Activated naive CD8-positive, alpha-beta T cell (primary cell): ENCODE data around the gene KCNA2.

Experiments
- H3K27ac Mint-ChIP-seq: one replicate; pipeline ENCODE4 v1.8.0; 2021; ENCODE audit warnings: mixed read lengths
- H3K27me3 Mint-ChIP-seq: one replicate; pipeline ENCODE4 v1.8.0; 2021; ENCODE audit warnings: mixed read lengths
- H3K36me3 Mint-ChIP-seq: one replicate; pipeline ENCODE4 v1.8.0; 2021; ENCODE audit warnings: mixed read lengths
- H3K4me1 Mint-ChIP-seq: one replicate; pipeline ENCODE4 v1.8.0; 2021; ENCODE audit warnings: low read depth, mixed read lengths
- H3K4me3 Mint-ChIP-seq: one replicate; pipeline ENCODE4 v1.8.0; 2021; ENCODE audit warnings: mild to moderate bottlenecking, mixed read lengths
- H3K9me3 Mint-ChIP-seq: one replicate; pipeline ENCODE4 v1.8.0; 2021; ENCODE audit warnings: low read depth, mixed read lengths

Gene KCNA2

DNA sequence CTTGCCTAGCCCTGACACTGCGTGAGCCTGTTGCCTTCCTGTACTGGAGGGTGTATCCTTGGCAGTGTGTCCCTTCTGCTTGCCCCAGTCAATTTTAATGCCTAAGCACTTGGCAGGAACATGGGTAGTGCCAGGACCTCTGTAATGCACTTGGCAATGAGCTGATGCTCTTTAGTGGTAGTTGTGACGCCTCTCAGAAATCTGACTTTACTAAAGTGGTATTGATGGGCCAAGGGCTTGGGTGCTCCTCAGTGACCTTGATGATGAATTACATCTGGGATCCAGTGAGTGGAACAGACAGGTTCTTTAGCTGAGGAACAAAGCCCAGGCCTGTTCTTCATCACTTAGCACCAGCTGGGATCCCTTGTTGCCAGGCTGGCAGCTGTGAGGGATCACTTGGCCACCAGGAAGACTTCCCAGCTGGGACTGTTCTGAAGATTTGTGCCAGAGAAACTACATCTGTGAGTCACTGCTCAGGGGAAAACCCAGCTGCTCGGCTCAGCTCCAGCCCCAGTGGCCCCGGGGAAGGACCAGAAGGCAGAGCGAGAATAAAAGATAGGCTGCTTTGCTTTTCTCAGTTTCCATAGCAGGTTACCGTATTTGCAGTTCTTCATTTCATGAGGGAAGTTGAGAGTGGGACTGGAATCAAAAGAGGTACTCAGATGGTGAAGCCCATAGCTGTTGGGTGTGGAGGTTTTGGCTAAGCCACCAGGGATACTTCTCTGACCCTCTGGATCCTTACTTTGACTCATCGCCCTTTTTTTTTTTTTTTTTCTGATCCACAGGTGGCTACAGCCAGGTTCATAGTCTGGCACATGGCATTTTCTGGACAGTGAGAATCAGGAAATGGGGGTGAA, 28.5 kb upstream of the KCNA2 start:
- no peaks in the 10 kb centered on the region for H3K27me3 Mint-ChIP-seq
- H3K9me3 Mint-ChIP-seq, result no peaks in the 10 kb centered on the region
- peak overlapping the region; percentile 77 for H3K4me3 Mint-ChIP-seq
- no peaks in the 10 kb centered on the region for H3K36me3 Mint-ChIP-seq
- peak overlapping the region; percentile 86 for H3K27ac Mint-ChIP-seq
- H3K4me1 Mint-ChIP-seq, result peaks cover 27% of the 10 kb centered on the region

DNA sequence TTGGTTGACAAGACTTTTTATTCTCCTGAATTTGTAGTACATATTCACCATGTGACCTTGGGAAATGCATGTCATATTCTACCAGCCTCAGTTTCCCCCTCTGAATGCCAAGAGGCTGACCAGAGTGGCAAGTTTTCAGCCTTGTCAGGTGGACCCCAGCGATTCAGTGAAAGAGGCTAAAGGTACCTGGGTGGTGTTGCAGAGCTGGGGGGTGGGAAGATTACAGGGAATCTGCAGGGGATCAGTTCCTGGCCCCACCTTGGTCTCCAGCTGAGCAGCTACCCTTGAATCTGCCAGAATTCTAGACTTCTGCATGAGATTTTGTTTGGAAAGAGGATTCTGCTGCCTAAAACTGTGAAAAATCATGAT, 27.9 kb upstream of the KCNA2 start:
- no peak overlapping the region for H3K4me3 Mint-ChIP-seq
- no peaks in the 10 kb centered on the region for H3K36me3 Mint-ChIP-seq
- H3K27me3 Mint-ChIP-seq, result no peaks in the 10 kb centered on the region
- no peaks in the 10 kb centered on the region for H3K9me3 Mint-ChIP-seq
- peak overlapping the region; percentile 86 for H3K27ac Mint-ChIP-seq
- H3K4me1 Mint-ChIP-seq, result peaks cover 23% of the 10 kb centered on the region

DNA sequence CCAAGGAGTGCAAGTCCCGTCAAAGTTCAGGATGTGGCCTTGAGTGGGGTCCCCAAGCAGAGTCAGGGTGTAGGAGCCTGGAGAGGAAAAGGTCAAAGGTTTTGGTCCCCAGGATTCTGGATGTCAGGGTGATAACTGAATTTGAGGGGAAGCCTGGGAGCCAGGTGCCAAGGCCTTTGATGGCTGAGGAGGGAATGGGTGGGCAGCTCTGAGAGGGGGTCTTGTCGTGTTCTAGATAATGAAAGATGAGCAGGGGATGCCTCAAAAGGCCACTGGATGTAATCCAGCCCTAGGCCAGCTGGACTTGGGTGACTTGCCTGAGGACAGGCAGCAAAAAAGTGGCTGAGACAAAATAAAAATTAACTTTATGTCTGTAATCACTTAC, 27.5 kb upstream of the KCNA2 start:
- H3K9me3 Mint-ChIP-seq, result no peaks in the 10 kb centered on the region
- H3K36me3 Mint-ChIP-seq, result no peaks in the 10 kb centered on the region
- H3K27me3 Mint-ChIP-seq, result no peaks in the 10 kb centered on the region
- no peak overlapping the region for H3K4me3 Mint-ChIP-seq
- H3K27ac Mint-ChIP-seq, result peak overlapping the region; percentile 16
- H3K4me1 Mint-ChIP-seq, result peaks cover 19% of the 10 kb centered on the region

DNA sequence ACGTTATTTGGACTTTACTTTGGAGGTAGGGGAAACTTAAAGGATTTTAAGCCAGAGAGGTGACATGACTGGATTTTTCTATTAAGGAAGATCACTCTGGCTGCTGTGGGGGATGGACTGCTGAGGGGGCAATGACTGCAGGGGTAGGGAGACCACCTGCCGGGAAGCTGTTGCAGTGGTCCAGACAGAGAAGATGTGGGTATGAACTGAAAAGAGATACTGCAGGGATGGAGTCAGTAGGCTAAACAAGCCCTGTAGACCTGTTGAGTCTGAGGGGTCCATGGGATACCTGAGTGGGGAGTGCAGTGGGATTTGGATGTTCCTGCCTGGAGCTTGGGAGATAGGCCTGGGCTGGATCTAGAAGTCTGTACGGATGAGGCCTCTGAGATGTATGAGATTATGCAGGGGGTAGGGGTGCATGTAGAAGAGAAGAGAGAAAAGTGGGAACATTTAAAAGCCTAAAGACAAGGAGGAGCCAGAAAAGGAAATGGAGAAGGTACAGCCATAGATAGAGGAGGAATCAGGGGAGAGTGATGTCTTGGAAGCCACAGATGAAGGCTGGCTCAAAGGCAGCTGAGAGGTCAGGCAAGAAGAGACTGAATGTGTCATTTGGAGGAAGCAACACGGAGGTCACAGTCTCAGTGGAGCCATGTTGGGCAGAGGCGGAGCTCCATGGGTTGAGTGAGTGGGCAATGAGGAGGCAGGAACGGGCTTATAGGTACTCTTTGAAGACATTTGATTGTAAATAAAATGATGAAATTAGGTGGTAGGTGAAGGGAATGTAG, 25.9 kb upstream of the KCNA2 start:
- H3K9me3 Mint-ChIP-seq, result no peaks in the 10 kb centered on the region
- peaks cover 11% of the 10 kb centered on the region for H3K4me1 Mint-ChIP-seq
- no peak overlapping the region for H3K4me3 Mint-ChIP-seq
- no peaks in the 10 kb centered on the region for H3K36me3 Mint-ChIP-seq
- no peak overlapping the region for H3K27ac Mint-ChIP-seq
- no peaks in the 10 kb centered on the region for H3K27me3 Mint-ChIP-seq

DNA sequence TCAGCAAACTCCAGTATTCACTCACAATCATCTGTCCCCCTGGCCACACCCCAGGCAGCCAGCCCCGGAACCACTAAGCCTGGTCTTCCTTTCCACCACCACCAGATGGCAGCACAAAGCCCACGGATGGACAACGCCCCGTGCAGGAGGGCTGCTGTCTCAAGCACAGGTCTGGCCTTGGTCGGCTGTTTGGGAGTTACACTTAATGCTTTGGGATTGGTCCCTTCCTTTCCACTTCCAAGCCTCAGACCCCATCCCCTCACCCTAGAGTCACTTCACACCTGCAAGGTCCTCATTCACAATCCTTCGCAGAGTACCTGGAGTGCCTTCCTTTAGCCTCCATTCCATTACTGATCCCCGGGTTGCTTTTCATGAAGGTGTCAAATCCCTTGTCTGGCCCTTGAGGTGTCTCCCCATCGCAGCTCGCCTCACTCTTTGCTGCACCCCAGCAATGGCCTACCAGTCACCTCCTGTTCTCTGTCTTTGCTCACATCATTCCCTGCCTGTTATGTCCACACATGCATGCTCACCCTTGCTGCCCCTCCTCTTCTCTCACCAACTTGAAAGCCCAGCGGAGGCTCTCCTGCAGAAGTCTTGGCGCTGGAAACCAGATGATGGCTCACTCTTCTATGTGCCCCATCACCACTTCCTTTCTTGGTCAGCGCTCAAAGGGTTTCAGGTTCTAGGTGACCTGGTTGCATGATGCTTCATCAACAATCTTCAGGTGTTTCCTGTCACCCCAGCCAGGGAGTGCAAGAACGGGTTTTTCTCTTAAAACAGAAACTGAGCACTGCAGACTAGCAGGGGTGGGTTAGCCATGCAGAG, 24.9 kb upstream of the KCNA2 start:
- H3K4me3 Mint-ChIP-seq, result no peak overlapping the region
- no peaks in the 10 kb centered on the region for H3K36me3 Mint-ChIP-seq
- no peaks in the 10 kb centered on the region for H3K9me3 Mint-ChIP-seq
- H3K27me3 Mint-ChIP-seq, result no peaks in the 10 kb centered on the region
- peaks cover 15% of the 10 kb centered on the region for H3K4me1 Mint-ChIP-seq
- no peak overlapping the region for H3K27ac Mint-ChIP-seq

DNA sequence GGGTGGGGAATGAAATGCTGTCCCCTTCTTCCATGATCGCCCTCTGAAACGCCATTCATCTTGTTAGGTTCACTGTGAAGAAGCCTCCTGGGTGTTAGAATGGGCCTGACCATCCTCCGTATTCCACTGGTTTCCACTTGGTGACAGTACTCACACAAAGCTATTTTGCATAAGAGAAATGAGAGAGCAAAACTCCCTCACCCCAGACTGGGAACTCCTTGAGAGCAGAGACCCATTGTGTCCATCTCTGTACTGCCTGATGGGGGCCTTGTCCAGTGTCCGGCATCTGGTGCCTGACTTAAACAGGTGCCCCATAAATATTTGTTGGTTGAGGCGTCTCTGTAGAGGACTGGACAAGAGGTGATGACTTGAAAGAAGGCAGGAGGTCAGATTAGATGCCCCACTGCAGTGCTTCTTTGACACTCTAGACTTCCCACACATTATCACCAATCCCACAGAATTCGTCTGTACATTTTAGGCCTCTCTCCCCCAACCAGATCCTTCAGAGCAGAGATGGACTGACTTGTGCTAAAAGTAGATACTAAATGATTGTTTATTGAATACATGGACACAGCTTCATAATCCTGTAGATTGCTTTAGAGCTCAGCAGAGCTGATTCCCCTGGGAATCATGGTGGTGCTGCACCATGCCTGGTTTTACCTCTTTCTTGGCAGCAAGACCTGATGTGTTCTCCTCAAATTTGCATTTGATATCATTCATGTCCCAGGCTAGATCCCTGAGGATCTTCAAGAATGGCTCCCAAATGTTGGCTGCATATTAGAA, 22.4 kb upstream of the KCNA2 start:
- no peaks in the 10 kb centered on the region for H3K27me3 Mint-ChIP-seq
- H3K36me3 Mint-ChIP-seq, result peaks cover 2% of the 10 kb centered on the region
- peaks cover 15% of the 10 kb centered on the region for H3K4me1 Mint-ChIP-seq
- no peak overlapping the region for H3K4me3 Mint-ChIP-seq
- peaks cover 3% of the 10 kb centered on the region for H3K9me3 Mint-ChIP-seq
- no peak overlapping the region for H3K27ac Mint-ChIP-seq

DNA sequence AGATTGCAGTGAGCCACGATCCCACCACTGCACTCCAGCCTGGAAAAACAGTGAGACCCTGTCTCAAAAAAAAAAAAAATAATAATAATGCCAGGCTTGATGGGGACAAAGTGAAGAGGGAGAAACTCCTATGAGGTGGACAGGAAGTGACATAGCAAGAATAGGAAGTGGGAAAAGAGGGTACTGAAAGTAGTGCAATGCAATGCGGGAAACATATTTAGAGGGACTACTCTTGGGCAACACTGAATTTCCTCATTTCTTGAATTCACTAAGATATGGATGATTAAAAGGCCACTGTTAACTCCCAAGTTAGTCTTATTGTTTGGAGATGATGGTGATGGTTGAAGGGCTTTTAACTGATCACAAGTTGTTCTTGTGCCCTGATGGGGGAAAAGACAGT, 21.6 kb upstream of the KCNA2 start:
- H3K27ac Mint-ChIP-seq, result no peak overlapping the region
- H3K9me3 Mint-ChIP-seq, result peaks cover 5% of the 10 kb centered on the region
- H3K36me3 Mint-ChIP-seq, result peaks cover 2% of the 10 kb centered on the region
- no peak overlapping the region for H3K4me3 Mint-ChIP-seq
- peaks cover 15% of the 10 kb centered on the region for H3K4me1 Mint-ChIP-seq
- no peaks in the 10 kb centered on the region for H3K27me3 Mint-ChIP-seq

DNA sequence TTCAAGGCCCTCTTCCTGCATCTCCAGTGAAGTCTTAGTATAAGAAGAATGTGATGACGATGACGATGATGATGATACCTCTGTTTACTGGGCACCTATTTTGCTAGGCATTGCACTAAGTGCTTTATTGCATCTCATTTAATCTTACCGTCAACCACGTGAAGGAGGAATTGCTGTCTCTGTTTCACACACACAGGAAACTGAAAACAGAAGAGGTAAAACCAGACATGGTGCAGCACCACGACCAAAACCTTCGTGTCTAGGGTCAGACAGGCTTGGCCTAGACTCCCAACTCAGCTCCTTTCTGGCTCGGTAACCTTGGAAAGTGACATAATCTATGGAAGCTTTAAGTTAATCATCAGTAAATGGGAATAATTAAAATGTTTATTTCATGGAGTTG, 20.7 kb upstream of the KCNA2 start:
- Mint-ChIP-seq H3K4me1 (peaks cover 15% of the 10 kb centered on the region), H3K4me3 (no peak overlapping the region), H3K9me3 (peaks cover 5% of the 10 kb centered on the region), H3K36me3 (peaks cover 2% of the 10 kb centered on the region), H3K27me3 (no peaks in the 10 kb centered on the region), H3K27ac (peak overlapping the region; percentile 56)

DNA sequence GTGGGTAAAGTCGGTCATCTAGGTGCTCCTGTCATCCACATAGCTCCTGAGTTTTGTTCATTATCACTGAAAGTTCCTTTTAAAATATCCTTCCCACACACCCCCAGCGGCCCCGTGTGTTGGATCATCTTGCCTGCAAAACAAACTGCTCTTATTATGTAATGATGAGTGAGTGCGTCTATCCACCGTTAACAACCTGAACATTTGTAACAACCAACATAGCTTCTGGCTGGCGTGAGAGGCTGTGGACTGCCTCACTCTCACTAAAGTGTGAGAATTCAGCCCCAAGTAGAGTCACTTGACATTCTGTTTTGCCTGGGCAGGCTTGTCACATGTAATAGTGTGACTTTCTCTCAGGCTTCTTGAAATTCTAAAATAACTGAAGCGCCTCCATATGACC, 14.5 kb upstream of the KCNA2 start:
- Mint-ChIP-seq H3K36me3 (peaks cover 2% of the 10 kb centered on the region), H3K4me3 (peak overlapping the region; percentile 89), H3K27me3 (no peaks in the 10 kb centered on the region), H3K9me3 (peaks cover 5% of the 10 kb centered on the region), H3K27ac (no peak overlapping the region), H3K4me1 (peaks cover 33% of the 10 kb centered on the region)

DNA sequence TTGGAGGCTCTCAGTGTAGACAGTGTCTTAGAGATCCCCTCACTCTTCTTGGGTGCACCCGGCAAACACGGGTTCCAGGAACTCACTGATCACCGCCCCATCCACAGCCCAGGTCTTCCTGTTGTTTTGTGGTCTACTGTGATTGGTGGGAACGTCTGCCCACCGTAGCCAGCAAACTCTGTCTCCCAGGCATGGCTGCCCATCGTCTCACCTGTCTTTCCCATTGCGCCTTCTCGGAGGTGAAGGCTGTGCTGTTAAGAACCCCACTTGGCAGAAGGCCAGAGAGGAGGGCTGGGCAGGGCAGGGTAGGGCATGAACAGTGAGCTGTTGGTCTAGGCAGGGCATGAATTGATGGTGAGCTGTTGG, 14.1 kb upstream of the KCNA2 start:
- Mint-ChIP-seq H3K4me3 (peak overlapping the region; percentile 89), H3K9me3 (peaks cover 5% of the 10 kb centered on the region), H3K27me3 (no peaks in the 10 kb centered on the region), H3K4me1 (peaks cover 36% of the 10 kb centered on the region), H3K27ac (peak overlapping the region; percentile 8), H3K36me3 (peaks cover 2% of the 10 kb centered on the region)

DNA sequence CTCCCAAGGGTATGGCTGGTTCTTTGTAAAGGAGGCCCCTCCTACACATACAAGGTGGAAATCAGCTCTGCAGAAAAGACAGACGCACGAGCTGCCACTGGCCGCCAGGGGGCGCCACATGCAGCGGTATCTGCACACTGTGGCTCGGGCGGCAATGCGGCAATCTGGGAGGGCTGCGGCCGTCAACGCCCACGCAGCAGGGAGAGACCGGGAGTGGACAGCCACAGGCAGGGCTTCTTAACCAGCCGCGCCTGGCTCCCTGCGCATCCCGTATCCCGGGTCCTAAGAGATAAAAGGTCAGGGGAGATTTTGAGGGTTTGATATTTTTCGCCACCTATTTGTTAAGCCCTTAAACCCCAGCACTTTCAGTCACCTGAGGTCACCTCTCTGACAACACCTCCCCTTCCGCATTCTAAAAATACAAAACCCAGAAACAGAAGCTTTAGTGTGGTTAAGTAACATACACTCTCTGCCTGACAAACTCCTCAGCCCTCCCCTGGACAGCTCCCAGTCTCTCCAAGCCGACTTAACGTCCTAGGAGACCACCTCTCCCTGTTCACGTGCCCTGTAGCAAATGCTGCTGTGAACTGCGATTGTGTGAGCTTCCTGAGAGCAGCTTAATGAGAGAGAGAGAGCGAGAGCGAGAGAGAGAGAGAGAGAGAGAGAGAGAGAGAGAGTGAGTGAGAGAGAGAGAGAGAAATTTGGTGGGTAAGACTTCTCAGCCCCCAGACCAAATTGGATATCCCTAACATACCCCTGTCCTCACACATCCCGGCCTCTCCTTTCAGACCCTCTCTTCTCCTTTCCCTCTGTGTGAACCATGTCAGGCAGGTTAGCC, 13.5 kb upstream of the KCNA2 start:
- peaks cover 36% of the 10 kb centered on the region for H3K4me1 Mint-ChIP-seq
- peak overlapping the region; percentile 72 for H3K27ac Mint-ChIP-seq

DNA sequence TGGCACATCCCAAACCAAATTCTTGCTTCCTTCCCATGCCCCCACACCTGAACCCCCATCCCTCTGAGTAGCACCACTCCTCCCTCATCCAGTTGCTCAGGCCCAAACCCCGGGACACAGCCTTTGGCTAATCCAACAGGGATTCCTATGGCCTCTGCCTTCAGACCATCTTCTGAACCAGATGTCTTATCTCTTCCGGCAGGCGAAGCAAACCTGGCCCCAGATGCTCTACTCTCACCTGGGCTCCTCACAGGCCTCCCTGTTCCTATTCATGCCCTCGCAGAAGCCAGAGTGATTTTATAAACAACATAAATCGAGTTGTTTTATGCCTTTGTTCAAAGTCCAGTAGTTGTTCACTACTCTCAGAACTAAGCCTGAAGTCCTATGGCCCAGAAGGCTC, 12.5 kb upstream of the KCNA2 start:
- H3K27ac Mint-ChIP-seq, result no peak overlapping the region
- H3K9me3 Mint-ChIP-seq, result peaks cover 4% of the 10 kb centered on the region
- peaks cover 2% of the 10 kb centered on the region for H3K36me3 Mint-ChIP-seq
- H3K27me3 Mint-ChIP-seq, result no peaks in the 10 kb centered on the region
- peaks cover 36% of the 10 kb centered on the region for H3K4me1 Mint-ChIP-seq
- peak overlapping the region; percentile 89 for H3K4me3 Mint-ChIP-seq

More for the DNA sequence above, 13.5 kb upstream of the KCNA2 start:
- Mint-ChIP-seq H3K36me3 (peaks cover 2% of the 10 kb centered on the region), H3K9me3 (peaks cover 5% of the 10 kb centered on the region), H3K4me3 (peak overlapping the region; percentile 89), H3K27me3 (no peaks in the 10 kb centered on the region)

DNA sequence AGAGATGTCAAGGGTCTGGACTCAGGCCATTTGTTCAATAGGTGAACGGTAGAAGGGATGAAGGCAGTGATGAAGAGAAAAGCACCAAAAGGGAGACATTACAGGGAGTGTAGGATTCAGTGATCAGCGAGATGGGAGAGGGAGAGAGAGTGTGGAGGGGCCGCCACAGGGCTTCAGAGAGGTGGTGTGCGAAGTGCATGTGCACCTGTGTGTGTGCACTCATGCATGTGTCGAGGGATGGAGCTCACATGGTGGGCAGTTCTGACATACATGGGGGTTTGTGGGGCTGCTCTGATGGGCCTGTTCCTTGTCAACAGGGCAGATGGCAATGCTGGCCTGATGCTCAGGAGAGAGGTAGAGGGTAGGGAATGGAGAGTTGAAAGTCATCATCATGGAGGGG, 11.4 kb upstream of the KCNA2 start:
- Mint-ChIP-seq H3K36me3 (no peaks in the 10 kb centered on the region), H3K27ac (peak overlapping the region; percentile 71), H3K4me3 (peak overlapping the region; percentile 36), H3K9me3 (no peaks in the 10 kb centered on the region), H3K27me3 (no peaks in the 10 kb centered on the region), H3K4me1 (peaks cover 36% of the 10 kb centered on the region)

DNA sequence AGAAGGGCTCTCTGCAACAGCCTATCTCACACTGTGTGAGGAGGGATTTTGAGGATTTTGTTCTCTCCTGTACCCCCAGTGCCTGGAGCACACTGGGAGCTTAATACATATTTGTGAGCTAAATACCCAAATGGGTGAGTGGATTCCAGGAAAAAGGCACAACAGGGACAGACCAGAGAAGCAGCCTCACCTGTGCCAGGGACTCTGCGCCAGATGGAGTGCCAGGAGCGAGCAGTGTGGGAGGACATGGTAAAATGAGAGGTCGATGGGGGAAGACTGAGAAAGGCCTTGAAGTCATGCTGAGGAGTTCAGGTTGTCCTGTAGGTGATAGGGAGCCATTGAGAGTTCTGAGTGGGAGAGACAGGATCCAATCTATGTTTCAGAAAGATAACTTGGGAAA, 11.0 kb upstream of the KCNA2 start:
- Mint-ChIP-seq H3K4me1 (peaks cover 36% of the 10 kb centered on the region), H3K27ac (peak overlapping the region; percentile 71), H3K27me3 (no peaks in the 10 kb centered on the region), H3K36me3 (no peaks in the 10 kb centered on the region), H3K4me3 (peak overlapping the region; percentile 36), H3K9me3 (no peaks in the 10 kb centered on the region)
